NCI-H2081 treated with DMSO at 0.1 percent for 48 hours (cell line): ENCODE results near the gene NR1I3.
"Not testable (repeated sequence)": the region's sequence is repeated elsewhere in the genome, so short reads cannot be mapped to it uniquely, and the experiment has no call there.

Source experiments
- DNase-seq: peaks from one replicate; lab custom pipeline; 2025; lab: John Stamatoyannopoulos, UW

The NR1I3 gene

GRCh38 chr1:161238039-161238473, at the start of gene NR1I3:
NR1I3 (minus strand) TSS chr1:161238203; CDS start chr1:161236565, 1,638 bp downstream.
- no peak for DNase-seq

GRCh38 chr1:161287482-161288054, 49.6 kb upstream of the NR1I3 start:
- no peak for DNase-seq

- DNase-seq: no peak
Observed at GRCh38 chr1:161285521-161285920, 47.5 kb upstream of the NR1I3 start.

- DNase-seq: no peak
Observed at GRCh38 chr1:161285113-161285512, 47.1 kb upstream of the NR1I3 start.

GRCh38 chr1:161282991-161283390, 45.0 kb upstream of the NR1I3 start:
- DNase-seq: no peak

GRCh38 chr1:161274874-161275273, 36.9 kb upstream of the NR1I3 start:
- DNase-seq: no peak

- DNase-seq: no peak
Observed at GRCh38 chr1:161273402-161273801, 35.4 kb upstream of the NR1I3 start.

- DNase-seq: no peak
Observed at GRCh38 chr1:161267321-161267720, 29.3 kb upstream of the NR1I3 start.

GRCh38 chr1:161266836-161267235, 28.8 kb upstream of the NR1I3 start:
- no peak for DNase-seq

- DNase-seq: no peak
Observed at GRCh38 chr1:161266202-161266601, 28.2 kb upstream of the NR1I3 start.

GRCh38 chr1:161265305-161265704, 27.3 kb upstream of the NR1I3 start:
- DNase-seq: no peak

- no peak for DNase-seq
Observed at GRCh38 chr1:161261261-161262235, 23.5 kb upstream of the NR1I3 start.

- DNase-seq: no peak
Observed at GRCh38 chr1:161260376-161261260, 22.6 kb upstream of the NR1I3 start.

GRCh38 chr1:161259765-161260164, 21.8 kb upstream of the NR1I3 start:
- DNase-seq: no peak

- no peak for DNase-seq
Observed at GRCh38 chr1:161259345-161259702, 21.3 kb upstream of the NR1I3 start.

GRCh38 chr1:161258439-161259344, 20.7 kb upstream of the NR1I3 start, which contains the start of gene PCP4L1:
PCP4L1 (plus strand) TSS chr1:161258745; CDS start chr1:161258975, 230 bp downstream.
- no peak for DNase-seq

GRCh38 chr1:161257109-161257508, 19.1 kb upstream of the NR1I3 start:
- DNase-seq: not testable (repeated sequence)

- not testable (repeated sequence) for DNase-seq
Observed at GRCh38 chr1:161255955-161256520, 18.0 kb upstream of the NR1I3 start.

- not testable (repeated sequence) for DNase-seq
Observed at GRCh38 chr1:161255302-161255701, 17.3 kb upstream of the NR1I3 start.

GRCh38 chr1:161251579-161251978, 13.6 kb upstream of the NR1I3 start:
- DNase-seq: no peak

GRCh38 chr1:161250829-161251228, 12.8 kb upstream of the NR1I3 start:
- DNase-seq: no peak
